ENCODE results near the gene HDAC11.
"Not testable (repeated sequence)": the region's sequence is repeated elsewhere in the genome, so short reads cannot be mapped to it uniquely, and the experiment has no call there.

The HDAC11 gene

DNA sequence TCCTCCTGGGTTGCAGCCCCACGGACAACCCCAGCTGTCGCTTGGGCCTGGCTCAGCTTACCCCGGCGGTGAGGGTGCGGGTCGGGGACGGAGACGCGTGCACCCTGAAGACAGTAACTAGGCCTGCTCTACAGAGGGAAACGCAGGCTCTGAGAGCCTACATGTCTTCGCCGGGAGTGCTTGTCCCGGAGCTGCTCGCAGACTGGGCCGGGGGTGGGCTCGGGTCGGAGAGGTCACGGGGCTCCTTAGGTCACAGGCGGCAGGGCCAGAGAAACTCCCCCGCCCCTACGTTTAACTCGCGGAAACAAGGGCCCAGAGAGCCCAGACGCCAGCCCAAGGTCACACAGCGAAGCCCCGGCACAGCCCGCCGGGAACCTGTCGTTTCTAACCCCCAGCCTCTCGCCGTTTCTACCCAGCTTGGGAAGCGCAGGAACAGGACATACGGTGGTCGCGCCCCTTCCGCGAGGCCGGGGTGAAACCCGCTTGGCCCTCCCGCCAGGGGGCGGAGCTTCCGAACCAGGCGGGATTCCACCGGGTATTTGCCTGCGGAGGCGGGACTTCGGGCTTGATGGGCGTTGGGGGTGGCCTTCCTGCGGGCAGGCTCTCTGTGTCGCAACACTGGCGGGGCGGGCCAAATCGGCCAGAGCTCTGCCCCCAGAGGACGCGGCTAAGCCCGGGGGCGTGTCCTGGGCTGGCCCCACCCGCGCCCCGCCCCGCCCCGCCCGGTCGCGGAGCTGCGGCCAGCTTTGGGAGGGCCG is at the start of gene HDAC11:
TSS of gene HDAC11 (plus strand) at position 725 of the 758 bp plus-strand sequence. CDS start 42 bp downstream, outside the sequence.
- no peaks in the 10 kb centered on the region for H3K27me3 ChIP-seq
- H3K9me3 ChIP-seq: no peaks in the 10 kb centered on the region
- H4K20me1 ChIP-seq: no peaks in the 10 kb centered on the region
- peak; percentile 99 for TF ChIP-seq Cebpa-rat (IDR thresholded peaks at IDR 0.05)
- H3K4me2 ChIP-seq: peak within 1 kb of the TSS; percentile 97
- peaks cover 55% of the 10 kb centered on the region for H3K4me1 ChIP-seq
- H3K36me3 ChIP-seq: no peaks in the 10 kb centered on the region
- H3K9ac ChIP-seq: peak within 1 kb of the TSS; percentile 87
- peak within 1 kb of the TSS; percentile 90 for H3K27ac ChIP-seq
- peak within 1 kb of the TSS; percentile 76 for H3K4me3 ChIP-seq

DNA sequence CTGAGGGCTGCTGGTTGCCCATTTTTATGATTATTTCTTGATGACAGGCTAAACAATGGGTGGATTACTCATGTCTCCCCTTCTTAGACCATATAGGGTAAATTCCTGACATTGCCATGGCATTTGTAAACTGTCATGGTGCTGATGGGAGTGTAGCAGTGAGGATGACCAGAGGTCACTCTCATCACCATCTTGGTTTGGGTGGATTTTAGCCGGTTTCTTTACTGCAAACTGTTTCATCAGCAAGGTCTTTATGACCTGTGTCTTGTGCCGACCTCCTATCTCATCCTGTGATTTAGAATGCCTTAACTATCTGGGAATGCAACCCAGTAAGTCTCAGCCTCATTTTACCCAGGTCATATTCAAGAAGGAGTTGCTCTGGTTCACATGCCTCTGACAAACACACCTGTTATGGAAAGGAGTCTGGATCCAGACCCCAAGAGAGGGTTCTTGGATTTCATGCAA is 49.7 kb upstream of the HDAC11 start:
- not testable (repeated sequence) for H3K9me3 ChIP-seq, H3K4me1 ChIP-seq, H3K4me3 ChIP-seq, H3K36me3 ChIP-seq, H3K27me3 ChIP-seq, H4K20me1 ChIP-seq, H3K27ac ChIP-seq, H3K4me2 ChIP-seq, H3K9ac ChIP-seq

GRCh38 chr3:13432093-13432492 is 48.0 kb upstream of the HDAC11 start:
- H3K4me2 ChIP-seq: no peak overlapping the region
- H3K4me1 ChIP-seq: peaks cover 11% of the 10 kb centered on the region
- H3K27ac ChIP-seq: no peak overlapping the region
- no peak overlapping the region for H3K9ac ChIP-seq
- H3K4me3 ChIP-seq: no peak overlapping the region
- no peaks in the 10 kb centered on the region for H3K36me3 ChIP-seq
- TF ChIP-seq Cebpa-rat (IDR thresholded peaks at IDR 0.05): no peak
- no peaks in the 10 kb centered on the region for H4K20me1 ChIP-seq
- H3K27me3 ChIP-seq: no peaks in the 10 kb centered on the region
- H3K9me3 ChIP-seq: no peaks in the 10 kb centered on the region

DNA sequence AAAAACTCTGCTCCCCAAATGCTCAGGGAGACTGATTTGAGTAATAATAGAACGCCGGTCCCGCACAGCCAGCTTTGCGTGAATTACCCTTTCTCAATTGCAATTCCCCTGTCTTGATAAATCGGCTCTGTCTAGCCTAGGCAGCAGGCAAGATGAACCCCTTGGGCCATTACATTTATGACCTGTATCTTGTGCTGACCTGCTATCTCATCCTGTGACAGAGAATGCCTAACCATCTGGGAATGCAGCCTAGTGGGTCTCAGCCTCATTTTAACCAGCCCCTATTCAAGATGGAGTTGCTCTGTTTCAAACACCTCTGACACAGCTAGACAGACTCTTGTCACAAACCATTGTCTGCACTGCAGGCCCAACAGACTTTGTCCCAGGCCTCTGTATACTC is 46.2 kb upstream of the HDAC11 start:
- Histone ChIP-seq H3K4me3 (no peak overlapping the region), H3K27ac (no peak overlapping the region), H3K36me3 (no peaks in the 10 kb centered on the region), H3K9me3 (no peaks in the 10 kb centered on the region), H3K27me3 (no peaks in the 10 kb centered on the region), H3K4me2 (no peak overlapping the region), H4K20me1 (no peaks in the 10 kb centered on the region), H3K4me1 (0 out of 2 replicates have a peak, but pooled peaks cover 5% of the 10 kb centered on the region), H3K9ac (no peak overlapping the region)
- TF ChIP-seq Cebpa-rat (IDR thresholded peaks at IDR 0.05): no peak

GRCh38 chr3:13436213-13436612 is 43.9 kb upstream of the HDAC11 start:
- H4K20me1 ChIP-seq, H3K4me3 ChIP-seq, H3K9me3 ChIP-seq, H3K9ac ChIP-seq, H3K27ac ChIP-seq, H3K36me3 ChIP-seq, H3K4me2 ChIP-seq, H3K27me3 ChIP-seq, H3K4me1 ChIP-seq: not testable (repeated sequence)

GRCh38 chr3:13440204-13440817 is 39.8 kb upstream of the HDAC11 start:
- no peak overlapping the region for H3K9ac ChIP-seq
- no peaks in the 10 kb centered on the region for H3K27me3 ChIP-seq
- H4K20me1 ChIP-seq: no peaks in the 10 kb centered on the region
- no peak overlapping the region for H3K4me2 ChIP-seq
- peaks cover 4% of the 10 kb centered on the region; the same call in 1 of the 2 replicates for H3K9me3 ChIP-seq
- 0 out of 2 replicates have a peak, but pooled peaks cover 5% of the 10 kb centered on the region for H3K4me1 ChIP-seq
- H3K36me3 ChIP-seq: no peaks in the 10 kb centered on the region
- H3K4me3 ChIP-seq: no peak overlapping the region
- no peak overlapping the region for H3K27ac ChIP-seq
- TF ChIP-seq Cebpa-rat (IDR thresholded peaks at IDR 0.05): no peak

DNA sequence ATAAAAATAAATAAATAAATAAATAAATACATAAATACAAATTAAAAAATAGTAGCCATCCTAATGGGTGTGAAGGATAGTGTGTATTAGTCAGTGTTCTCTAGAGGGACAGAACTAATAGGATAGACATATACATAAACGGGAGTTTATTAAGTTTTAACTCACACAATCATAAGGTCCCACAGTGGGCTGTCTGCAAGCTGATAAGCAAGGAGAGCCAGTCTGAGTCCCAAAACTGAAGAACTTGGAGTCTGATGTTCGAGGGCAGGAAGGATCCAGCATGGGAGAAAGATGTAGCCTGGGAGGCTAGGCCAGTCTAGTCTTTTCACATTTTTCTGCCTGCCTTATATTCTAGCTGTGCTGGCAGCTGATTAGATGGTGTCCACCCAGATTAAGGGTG is 37.2 kb upstream of the HDAC11 start:
- not testable (repeated sequence) for H3K36me3 ChIP-seq, H4K20me1 ChIP-seq, H3K27ac ChIP-seq, H3K9ac ChIP-seq, H3K4me2 ChIP-seq, H3K4me1 ChIP-seq, H3K27me3 ChIP-seq, H3K4me3 ChIP-seq, H3K9me3 ChIP-seq

- H3K36me3 ChIP-seq: no peaks in the 10 kb centered on the region
- no peak for TF ChIP-seq Cebpa-rat (IDR thresholded peaks at IDR 0.05)
- peaks cover 16% of the 10 kb centered on the region for H3K4me1 ChIP-seq
- peak overlapping the region; percentile 66 for H3K4me3 ChIP-seq
- no peaks in the 10 kb centered on the region for H4K20me1 ChIP-seq
- H3K9me3 ChIP-seq: no peaks in the 10 kb centered on the region
- H3K27me3 ChIP-seq: no peaks in the 10 kb centered on the region
- no peak overlapping the region for H3K27ac ChIP-seq
- peak overlapping the region; percentile 89 for H3K4me2 ChIP-seq
- H3K9ac ChIP-seq: peak overlapping the region; percentile 67; the same call in 1 of the 2 replicates
Measured at GRCh38 chr3:13451301-13451673, 28.8 kb upstream of the HDAC11 start.

DNA sequence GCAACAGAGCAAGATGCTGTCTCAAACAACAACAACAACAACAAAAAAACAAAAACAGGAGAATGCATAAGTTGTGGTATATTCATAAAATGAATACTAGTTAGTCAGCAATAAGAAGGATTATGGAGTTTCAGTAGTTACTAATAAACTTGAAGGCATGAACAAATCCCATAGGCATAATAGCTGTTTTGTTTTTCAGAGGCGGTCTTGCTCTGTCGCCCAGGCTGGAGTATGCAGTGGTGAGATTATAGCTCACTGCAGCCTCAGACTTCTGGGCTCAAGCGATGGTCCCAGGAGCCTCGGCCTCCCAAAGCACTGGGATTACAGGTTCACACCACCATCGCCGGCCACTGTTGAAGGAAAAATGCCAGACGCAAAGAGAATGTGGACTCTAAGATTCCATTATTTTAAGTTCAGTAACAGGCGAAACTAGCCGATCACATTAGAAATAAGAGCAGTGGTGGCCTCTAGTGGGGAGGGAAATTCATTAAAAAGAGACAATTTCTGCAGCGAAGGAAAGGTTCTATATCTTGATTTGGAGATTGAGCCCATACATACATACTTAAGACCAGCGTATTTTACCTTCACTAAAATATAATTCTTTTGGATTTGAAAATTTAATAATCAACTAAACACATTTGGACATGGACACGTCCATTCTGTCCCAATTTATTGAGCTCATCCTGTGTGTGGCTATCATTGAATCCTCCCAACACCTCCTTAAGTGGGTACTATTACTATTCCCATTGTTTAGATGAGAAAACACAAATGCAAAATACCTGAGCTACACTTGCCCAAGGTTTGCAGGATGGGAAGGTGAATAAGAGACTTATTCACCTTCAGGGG is 27.4 kb upstream of the HDAC11 start:
- Histone ChIP-seq H3K36me3 (no peaks in the 10 kb centered on the region), H3K4me1 (peaks cover 16% of the 10 kb centered on the region), H3K4me3 (peak overlapping the region; percentile 66), H3K9ac (no peak overlapping the region), H3K4me2 (peak overlapping the region; percentile 89), H3K27me3 (no peaks in the 10 kb centered on the region), H3K27ac (no peak overlapping the region), H3K9me3 (no peaks in the 10 kb centered on the region), H4K20me1 (no peaks in the 10 kb centered on the region)
- TF ChIP-seq Cebpa-rat (IDR thresholded peaks at IDR 0.05): no peak

- no peak overlapping the region for H3K9ac ChIP-seq
- no peaks in the 10 kb centered on the region for H3K27me3 ChIP-seq
- no peak for TF ChIP-seq Cebpa-rat (IDR thresholded peaks at IDR 0.05)
- H3K4me3 ChIP-seq: no peak overlapping the region
- peaks cover 26% of the 10 kb centered on the region for H3K4me1 ChIP-seq
- H4K20me1 ChIP-seq: no peaks in the 10 kb centered on the region
- no peak overlapping the region for H3K4me2 ChIP-seq
- no peaks in the 10 kb centered on the region for H3K9me3 ChIP-seq
- H3K36me3 ChIP-seq: no peaks in the 10 kb centered on the region
- no peak overlapping the region for H3K27ac ChIP-seq
Measured at GRCh38 chr3:13455644-13456043, 24.5 kb upstream of the HDAC11 start.
